HT1080 (cell line): ENCODE results near the gene HLA-DQB1. TPM values are rescaled to one million over a fixed set of nuclear protein-coding genes. Genes with fewer than 3 reads are reported as not detected.
A peak's percentile ranks its signal among the peaks of the same experiment; 100 is the strongest.
"Not testable (repeated sequence)": the region's sequence is repeated elsewhere in the genome, so short reads cannot be mapped to it uniquely, and the experiment has no call there.

Experiments
- DNase-seq: peaks from one replicate; pipeline ENCODE4 v3.0.0-alpha.2; 2015; ENCODE audit warnings: low read depth
- polyA plus RNA-seq, 2 experiments: library from polyadenylated mRNA; depleted of rRNA; stranded (reverse); fragments of >200 nt; gene quantifications; 2 replicates each; pipeline ENCODE4 v1.2.3, GENCODE V29; 2015
- total RNA-seq: library from RNA; depleted of rRNA; stranded (reverse); fragments of >200 nt; shearing (Covaris generic); gene quantifications from 2 replicates; pipeline ENCODE4 v1.2.3, GENCODE V29; 2014; rRNA removed

Gene HLA-DQB1
- total RNA-seq: not detected in 2 replicates
- polyA plus RNA-seq (2015; cell fraction: cytosol; rRNA removed): not detected in 2 replicates
- polyA plus RNA-seq (2015; cell fraction: nucleus; rRNA removed): not detected in 2 replicates

- DNase-seq: peak; percentile 6
Measured at GRCh38 chr6:32666420-32667300, at the start of gene HLA-DQB1. HLA-DQB1 (minus strand) TSS chr6:32666657; CDS start chr6:32666607, 50 bp downstream.

- DNase-seq: no peak
Measured at GRCh38 chr6:32713241-32713640, 46.8 kb upstream of the HLA-DQB1 start.

GRCh38 chr6:32709625-32710024 lies 43.2 kb upstream of the HLA-DQB1 start:
- no peak for DNase-seq

GRCh38 chr6:32705164-32705563 lies 38.7 kb upstream of the HLA-DQB1 start:
- DNase-seq: not testable (repeated sequence)

- no peak for DNase-seq
Measured at GRCh38 chr6:32703347-32703746, 36.9 kb upstream of the HLA-DQB1 start.

- peak; percentile 39 for DNase-seq
Measured at GRCh38 chr6:32700391-32701040, 34.1 kb upstream of the HLA-DQB1 start.

GRCh38 chr6:32697031-32697430 lies 30.6 kb upstream of the HLA-DQB1 start:
- DNase-seq: no peak

GRCh38 chr6:32692019-32692418 lies 25.6 kb upstream of the HLA-DQB1 start:
- DNase-seq: no peak

GRCh38 chr6:32689531-32690501 lies 23.4 kb upstream of the HLA-DQB1 start:
- DNase-seq: no peak

GRCh38 chr6:32685603-32686002 lies 19.1 kb upstream of the HLA-DQB1 start:
- DNase-seq: peak; percentile 45

GRCh38 chr6:32684246-32684645 lies 17.8 kb upstream of the HLA-DQB1 start:
- DNase-seq: no peak

GRCh38 chr6:32680055-32680454 lies 13.6 kb upstream of the HLA-DQB1 start:
- no peak for DNase-seq

- DNase-seq: no peak
Measured at GRCh38 chr6:32679492-32679891, 13.0 kb upstream of the HLA-DQB1 start.

GRCh38 chr6:32674123-32674522 lies 7.7 kb upstream of the HLA-DQB1 start:
- not testable (repeated sequence) for DNase-seq

- DNase-seq: not testable (repeated sequence)
Measured at GRCh38 chr6:32671908-32672307, 5.5 kb upstream of the HLA-DQB1 start.

- no peak for DNase-seq
Measured at GRCh38 chr6:32669893-32670292, 3.4 kb upstream of the HLA-DQB1 start.

GRCh38 chr6:32669240-32669639 lies 2.8 kb upstream of the HLA-DQB1 start:
- DNase-seq: no peak

- no peak for DNase-seq
Measured at GRCh38 chr6:32668226-32668747, 1.8 kb upstream of the HLA-DQB1 start.

- no peak for DNase-seq
Measured at GRCh38 chr6:32665661-32666060, 796 bp downstream of the HLA-DQB1 start.

- no peak for DNase-seq
Measured at GRCh38 chr6:32664827-32665362, 1.6 kb downstream of the HLA-DQB1 start.

GRCh38 chr6:32664354-32664753 lies 2.1 kb downstream of the HLA-DQB1 start:
- no peak for DNase-seq
